PC-9 (cell line): ENCODE results near the gene C21orf58.

ENCODE experiments used
- EZH2 ChIP-seq: fragments of 200-600 bp; sonication (generic); IDR thresholded peaks from 2 replicates; pipeline ENCODE4 v1.8.0; 2017; ENCODE audit warnings: antibody characterized with exemption, low read depth
- TF ChIP-seq, protein P1 (sequence below): fragments of 200-600 bp; sonication (generic); conservative IDR thresholded peaks from 2 replicates; pipeline ENCODE4 v1.6.1; 2017; ENCODE audit warnings: mixed run types, antibody characterized with exemption, mild to moderate bottlenecking, moderate library complexity

DNA sequence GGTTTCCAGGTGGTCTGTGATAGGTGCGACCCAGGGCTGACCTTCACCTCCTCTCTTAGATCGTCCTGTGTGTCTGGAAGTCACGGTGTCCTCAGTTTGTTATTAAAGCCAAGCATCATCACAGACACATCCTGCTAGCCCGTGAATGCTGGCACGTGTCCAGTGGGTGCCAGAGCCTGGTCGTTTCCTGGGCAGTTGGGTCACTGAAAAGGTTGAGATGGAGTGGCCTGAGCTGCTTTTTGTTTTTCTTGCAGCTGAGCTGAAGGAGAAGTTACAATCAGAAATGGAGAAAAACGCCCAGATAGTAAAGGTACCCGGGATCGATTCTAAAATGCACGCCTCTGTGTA is 23.5 kb upstream of the C21orf58 start:
- TF ChIP-seq, protein P1, sequence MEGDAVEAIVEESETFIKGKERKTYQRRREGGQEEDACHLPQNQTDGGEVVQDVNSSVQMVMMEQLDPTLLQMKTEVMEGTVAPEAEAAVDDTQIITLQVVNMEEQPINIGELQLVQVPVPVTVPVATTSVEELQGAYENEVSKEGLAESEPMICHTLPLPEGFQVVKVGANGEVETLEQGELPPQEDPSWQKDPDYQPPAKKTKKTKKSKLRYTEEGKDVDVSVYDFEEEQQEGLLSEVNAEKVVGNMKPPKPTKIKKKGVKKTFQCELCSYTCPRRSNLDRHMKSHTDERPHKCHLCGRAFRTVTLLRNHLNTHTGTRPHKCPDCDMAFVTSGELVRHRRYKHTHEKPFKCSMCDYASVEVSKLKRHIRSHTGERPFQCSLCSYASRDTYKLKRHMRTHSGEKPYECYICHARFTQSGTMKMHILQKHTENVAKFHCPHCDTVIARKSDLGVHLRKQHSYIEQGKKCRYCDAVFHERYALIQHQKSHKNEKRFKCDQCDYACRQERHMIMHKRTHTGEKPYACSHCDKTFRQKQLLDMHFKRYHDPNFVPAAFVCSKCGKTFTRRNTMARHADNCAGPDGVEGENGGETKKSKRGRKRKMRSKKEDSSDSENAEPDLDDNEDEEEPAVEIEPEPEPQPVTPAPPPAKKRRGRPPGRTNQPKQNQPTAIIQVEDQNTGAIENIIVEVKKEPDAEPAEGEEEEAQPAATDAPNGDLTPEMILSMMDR, result no peak
- no peak for TF ChIP-seq EZH2
